Right lung (tissue), 5 donors: ENCODE data around the gene KLHDC7A. TPM values are rescaled to one million over a fixed set of nuclear protein-coding genes. Genes with fewer than 3 reads are reported as not detected.

ENCODE experiments used
- polyA plus RNA-seq, 5 donors: library from polyadenylated mRNA; unstranded; fragments of 120-200 nt; gene quantifications; one replicate each; pipeline versions ENCODE4 v1.2.1 to v1.2.3, GENCODE V29; 2013; ENCODE audit warnings: inconsistent platforms in 1 of 5, low replicate concordance in 1 of 5; ENCODE audit not compliant: insufficient read length in 5 of 5, insufficient read depth in 1 of 5

KLHDC7A gene
- polyA plus RNA-seq, 5 donors = 0.30 to 1.4 (median 0.93) TPM

Other genes starting within 250 kb of the KLHDC7A start
- gene PAX7, start 149.9 kb downstream of the KLHDC7A start, polyA plus RNA-seq = 1 to 10 TPM in 1 of 5 donors, not detected in 4; 2.0 TPM